Endothelial cell (in vitro differentiated cells): ENCODE results near the gene ROR2. TPM values are rescaled to one million over a fixed set of nuclear protein-coding genes. Genes with fewer than 3 reads are reported as not detected.

ENCODE experiments used
- DNase-seq: peaks from one replicate; pipeline ENCODE4 v3.0.0; 2021; ENCODE audit warnings: low spot score
- H3K27ac Mint-ChIP-seq: one replicate; pipeline ENCODE4 v1.8.0; 2021; ENCODE audit warnings: mixed read lengths, inconsistent platforms; ENCODE audit not compliant: unreplicated experiment
- H3K27me3 Mint-ChIP-seq: one replicate; pipeline ENCODE4 v1.8.0; 2021; ENCODE audit warnings: mild to moderate bottlenecking, moderate library complexity, mixed read lengths, inconsistent platforms; ENCODE audit not compliant: unreplicated experiment
- H3K36me3 Mint-ChIP-seq: one replicate; pipeline ENCODE4 v1.8.0; 2021; ENCODE audit warnings: mild to moderate bottlenecking, low read depth, mixed read lengths, inconsistent platforms; ENCODE audit not compliant: unreplicated experiment
- H3K4me1 Mint-ChIP-seq: one replicate; pipeline ENCODE4 v1.8.0; 2021; ENCODE audit warnings: mild to moderate bottlenecking, mixed read lengths, inconsistent platforms; ENCODE audit not compliant: unreplicated experiment
- H3K4me3 Mint-ChIP-seq: one replicate; pipeline ENCODE4 v1.8.0; 2021; ENCODE audit warnings: mild to moderate bottlenecking, mixed read lengths, inconsistent platforms; ENCODE audit not compliant: unreplicated experiment
- H3K9me3 Mint-ChIP-seq: one replicate; pipeline ENCODE4 v1.8.0; 2021; ENCODE audit warnings: mixed read lengths, inconsistent platforms; ENCODE audit not compliant: unreplicated experiment
- total RNA-seq: library from RNA; stranded (reverse); fragmentation: NEBNext Ultra II Directional; extraction: Animal tissue kit (Norgen Biotek cat#: 25700); gene quantifications from one replicate; pipeline ENCODE4 v1.2.1, GENCODE V29; 2021; ENCODE audit not compliant: unreplicated experiment
- TF ChIP-seq, protein P1 (sequence below): fragments of 200-600 bp; sonication (generic); IDR thresholded peaks from one replicate; pipeline ENCODE4 v1.5.0; 2021; ENCODE audit warnings: antibody characterized with exemption; ENCODE audit not compliant: unreplicated experiment

ROR2 gene
- total RNA-seq, 1 donor from 2014 or later = 3.5 TPM

GRCh38 chr9:91811024-91811909 lies 138.8 kb downstream of the ROR2 start:
- Mint-ChIP-seq H3K4me3 (no peak overlapping the region), H3K9me3 (no peaks in the 10 kb centered on the region), H3K27me3 (peaks cover 9% of the 10 kb centered on the region), H3K27ac (peak overlapping the region; percentile 52), H3K36me3 (no peaks in the 10 kb centered on the region), H3K4me1 (peaks cover 6% of the 10 kb centered on the region)
- TF ChIP-seq, protein P1, sequence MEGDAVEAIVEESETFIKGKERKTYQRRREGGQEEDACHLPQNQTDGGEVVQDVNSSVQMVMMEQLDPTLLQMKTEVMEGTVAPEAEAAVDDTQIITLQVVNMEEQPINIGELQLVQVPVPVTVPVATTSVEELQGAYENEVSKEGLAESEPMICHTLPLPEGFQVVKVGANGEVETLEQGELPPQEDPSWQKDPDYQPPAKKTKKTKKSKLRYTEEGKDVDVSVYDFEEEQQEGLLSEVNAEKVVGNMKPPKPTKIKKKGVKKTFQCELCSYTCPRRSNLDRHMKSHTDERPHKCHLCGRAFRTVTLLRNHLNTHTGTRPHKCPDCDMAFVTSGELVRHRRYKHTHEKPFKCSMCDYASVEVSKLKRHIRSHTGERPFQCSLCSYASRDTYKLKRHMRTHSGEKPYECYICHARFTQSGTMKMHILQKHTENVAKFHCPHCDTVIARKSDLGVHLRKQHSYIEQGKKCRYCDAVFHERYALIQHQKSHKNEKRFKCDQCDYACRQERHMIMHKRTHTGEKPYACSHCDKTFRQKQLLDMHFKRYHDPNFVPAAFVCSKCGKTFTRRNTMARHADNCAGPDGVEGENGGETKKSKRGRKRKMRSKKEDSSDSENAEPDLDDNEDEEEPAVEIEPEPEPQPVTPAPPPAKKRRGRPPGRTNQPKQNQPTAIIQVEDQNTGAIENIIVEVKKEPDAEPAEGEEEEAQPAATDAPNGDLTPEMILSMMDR = no peak
- no peak for DNase-seq

DNA sequence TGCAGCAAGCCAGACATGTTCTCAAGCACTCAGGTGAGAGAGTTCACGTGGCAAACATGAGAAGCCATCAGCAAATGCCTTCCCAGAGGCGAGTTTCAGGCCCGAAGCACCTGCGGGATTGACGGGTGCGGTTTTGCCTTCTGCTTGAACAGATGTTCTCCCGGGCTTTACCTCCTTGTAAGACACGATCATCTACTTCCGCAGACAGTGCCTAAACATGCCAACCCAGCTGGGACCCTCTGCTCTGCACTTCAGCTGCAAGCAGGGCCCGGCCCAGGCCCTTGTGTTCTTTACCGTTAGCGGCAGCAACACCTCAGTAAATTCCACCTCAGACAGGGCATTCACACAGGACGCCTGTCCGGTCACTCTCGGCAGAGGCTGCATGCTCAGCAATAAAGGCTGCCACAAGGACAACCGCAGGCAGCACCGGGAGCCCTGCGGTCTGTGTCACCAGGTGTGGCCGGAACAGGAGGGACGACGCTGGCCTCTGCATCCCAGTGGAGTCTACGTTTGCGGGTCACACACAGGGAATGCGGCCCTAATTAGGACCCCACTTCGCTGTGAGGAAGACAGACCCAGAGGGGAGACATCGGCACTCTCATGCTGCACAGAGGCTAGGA lies 139.6 kb downstream of the ROR2 start:
- Mint-ChIP-seq H3K4me3 (no peak overlapping the region), H3K36me3 (no peaks in the 10 kb centered on the region), H3K27me3 (peaks cover 8% of the 10 kb centered on the region), H3K4me1 (peaks cover 6% of the 10 kb centered on the region), H3K9me3 (no peaks in the 10 kb centered on the region), H3K27ac (no peak overlapping the region)
- no peak for DNase-seq
- TF ChIP-seq, protein P1 = no peak

GRCh38 chr9:91809581-91810285 lies 140.3 kb downstream of the ROR2 start:
- TF ChIP-seq, protein P1 = no peak
- peaks cover 6% of the 10 kb centered on the region for H3K4me1 Mint-ChIP-seq
- peaks cover 8% of the 10 kb centered on the region for H3K27me3 Mint-ChIP-seq
- no peaks in the 10 kb centered on the region for H3K9me3 Mint-ChIP-seq
- no peak overlapping the region for H3K4me3 Mint-ChIP-seq
- no peak overlapping the region for H3K27ac Mint-ChIP-seq
- H3K36me3 Mint-ChIP-seq = no peaks in the 10 kb centered on the region
- no peak for DNase-seq

GRCh38 chr9:91807643-91808246 lies 142.3 kb downstream of the ROR2 start:
- DNase-seq = no peak

More at GRCh38 chr9:91807643-91808246, 142.3 kb downstream of the ROR2 start:
- H3K9me3 Mint-ChIP-seq = no peaks in the 10 kb centered on the region
- H3K27ac Mint-ChIP-seq = no peak overlapping the region
- no peaks in the 10 kb centered on the region for H3K36me3 Mint-ChIP-seq
- peaks cover 6% of the 10 kb centered on the region for H3K4me1 Mint-ChIP-seq
- H3K27me3 Mint-ChIP-seq = peaks cover 5% of the 10 kb centered on the region
- TF ChIP-seq, protein P1 = no peak
- H3K4me3 Mint-ChIP-seq = no peak overlapping the region
